Lower leg skin (tissue), 4 donors: ENCODE measurements around the gene ANO10. TPM values are rescaled to one million over a fixed set of nuclear protein-coding genes. Genes with fewer than 3 reads are reported as not detected.

Experiments
- DNase-seq, 2 donors: peaks; one replicate each; pipeline ENCODE4 v3.0.0-alpha.2; 2019; ENCODE audit warnings: low spot score in 2 of 2
- H3K4me3 ChIP-seq: fragments of 200-600 bp; sonication (generic); 2 replicates; pipeline ENCODE4 v1.5.1; 2017; ENCODE audit warnings: mild to moderate bottlenecking, low read depth; ENCODE audit not compliant: poor library complexity, severe bottlenecking
- POLR2A ChIP-seq, 2 donors: fragments of 450-650 bp; IDR thresholded peaks; one replicate each; pipeline ENCODE4 v1.6.1; 2016 to 2017; ENCODE audit warnings: antibody characterized with exemption in 2 of 2, mild to moderate bottlenecking in 1 of 2, moderate library complexity in 1 of 2
- WGBS, 2 donors: methylation state at CpG; one replicate each; pipeline ENCODE4 v1.1.5; 2018; 5-methylcytosine and 5-hydroxymethylcytosine counted together
- intact Hi-C: fragments of 100-400 bp; cut with DNase I; formaldehyde crosslinking; loops from one replicate; pipeline ENCODE4 v1.15.0; 2023; ENCODE audit warnings: low total_unique reads
- total RNA-seq, 4 donors: library from RNA; depleted of rRNA; stranded (reverse); fragments of >200 nt; gene quantifications; one replicate each; pipeline ENCODE4 v1.1.0, GENCODE V29; 2016
- TF ChIP-seq, protein P1 (sequence below), 3 donors: fragments of 450-650 bp; IDR thresholded peaks; one replicate each; pipeline ENCODE4 v1.5.1; 2016; ENCODE audit warnings: antibody characterized with exemption in 3 of 3, mild to moderate bottlenecking in 3 of 3, moderate library complexity in 2 of 3

Gene ANO10
- total RNA-seq, 4 donors from 2014 or later: 31.6 to 41.5 (median 37.5) TPM

DNA sequence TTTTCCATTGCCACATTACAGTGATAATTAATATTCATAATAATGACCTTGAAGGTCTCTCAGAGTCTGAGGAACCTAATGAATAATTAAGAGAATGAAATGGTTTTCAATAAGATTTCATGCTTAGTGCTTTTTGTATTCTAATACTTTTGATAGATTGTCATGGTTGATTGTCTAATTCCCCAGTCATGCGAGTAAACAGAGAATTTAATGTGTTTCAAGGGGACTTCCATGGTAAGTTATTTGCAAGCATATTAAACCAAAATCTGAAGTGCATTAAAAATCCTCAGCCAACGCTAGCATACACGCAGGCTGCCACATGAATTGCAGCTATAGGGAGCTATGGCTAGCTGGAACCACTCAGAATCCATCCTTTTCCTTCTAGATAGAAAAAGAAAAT is 18.9 kb upstream of the ANO10 start:
- no peak overlapping the region for H3K4me3 ChIP-seq
- WGBS, 2 donors: 75 to 80% methylated on average over 3 of the region's 3 CpGs
- TF ChIP-seq, protein P1, sequence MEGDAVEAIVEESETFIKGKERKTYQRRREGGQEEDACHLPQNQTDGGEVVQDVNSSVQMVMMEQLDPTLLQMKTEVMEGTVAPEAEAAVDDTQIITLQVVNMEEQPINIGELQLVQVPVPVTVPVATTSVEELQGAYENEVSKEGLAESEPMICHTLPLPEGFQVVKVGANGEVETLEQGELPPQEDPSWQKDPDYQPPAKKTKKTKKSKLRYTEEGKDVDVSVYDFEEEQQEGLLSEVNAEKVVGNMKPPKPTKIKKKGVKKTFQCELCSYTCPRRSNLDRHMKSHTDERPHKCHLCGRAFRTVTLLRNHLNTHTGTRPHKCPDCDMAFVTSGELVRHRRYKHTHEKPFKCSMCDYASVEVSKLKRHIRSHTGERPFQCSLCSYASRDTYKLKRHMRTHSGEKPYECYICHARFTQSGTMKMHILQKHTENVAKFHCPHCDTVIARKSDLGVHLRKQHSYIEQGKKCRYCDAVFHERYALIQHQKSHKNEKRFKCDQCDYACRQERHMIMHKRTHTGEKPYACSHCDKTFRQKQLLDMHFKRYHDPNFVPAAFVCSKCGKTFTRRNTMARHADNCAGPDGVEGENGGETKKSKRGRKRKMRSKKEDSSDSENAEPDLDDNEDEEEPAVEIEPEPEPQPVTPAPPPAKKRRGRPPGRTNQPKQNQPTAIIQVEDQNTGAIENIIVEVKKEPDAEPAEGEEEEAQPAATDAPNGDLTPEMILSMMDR (IDR thresholded peaks at IDR 0.05): no peak
- no peak for TF ChIP-seq POLR2A (IDR thresholded peaks at IDR 0.05)
- DNase-seq: no peak
- intact Hi-C loops: no loop called here

DNA sequence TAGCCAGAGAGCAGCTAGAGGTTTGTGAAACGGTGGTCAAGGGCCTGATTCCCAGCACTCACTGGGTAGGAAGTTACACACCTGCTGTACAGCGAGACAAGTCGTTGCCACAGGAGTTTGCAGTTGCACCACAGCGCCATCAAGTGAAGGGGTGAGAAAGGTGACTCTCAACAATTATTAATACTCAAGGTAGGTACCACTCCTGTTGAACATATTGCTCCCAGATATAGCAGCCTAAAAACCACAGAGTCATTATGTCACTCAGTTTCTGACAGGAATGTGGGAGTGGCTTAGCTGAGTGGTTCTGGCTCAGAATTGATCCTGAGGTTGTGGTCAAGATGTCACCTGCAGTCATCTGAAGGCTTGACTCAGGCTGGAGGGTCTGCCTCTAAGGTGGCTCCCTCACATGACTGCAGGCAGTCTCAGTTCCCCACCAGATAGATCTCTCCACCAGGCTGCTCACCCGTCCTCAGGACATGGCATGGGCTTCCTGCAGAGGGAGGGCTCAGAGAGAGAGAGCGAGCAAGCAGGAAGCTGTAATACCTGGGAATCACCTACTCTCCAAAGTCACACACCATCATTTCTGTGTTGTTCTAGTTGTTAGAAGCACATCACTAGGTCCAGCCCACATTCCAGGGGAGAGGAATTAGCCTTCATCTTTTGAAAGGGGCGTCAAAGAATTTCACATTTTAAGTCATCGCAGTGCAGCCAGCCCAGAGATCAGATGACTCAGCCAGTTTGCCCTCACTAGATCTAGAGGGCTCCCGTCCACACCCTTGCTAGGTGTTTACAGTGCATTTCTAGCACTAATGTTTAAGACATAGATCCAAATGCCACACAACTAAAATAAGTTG is 17.0 kb upstream of the ANO10 start:
- 41 to 50% methylated on average over 9 of the region's 9 CpGs for WGBS, 2 donors
- TF ChIP-seq POLR2A (IDR thresholded peaks at IDR 0.05): no peak
- TF ChIP-seq, protein P1 (IDR thresholded peaks at IDR 0.05): no peak
- intact Hi-C loops: loop anchor here (10.0 kb wide), 1 partner anchor 484 kb away; no protein-coding TSS in a partner anchor
- no peak overlapping the region for H3K4me3 ChIP-seq
- no peak for DNase-seq

DNA sequence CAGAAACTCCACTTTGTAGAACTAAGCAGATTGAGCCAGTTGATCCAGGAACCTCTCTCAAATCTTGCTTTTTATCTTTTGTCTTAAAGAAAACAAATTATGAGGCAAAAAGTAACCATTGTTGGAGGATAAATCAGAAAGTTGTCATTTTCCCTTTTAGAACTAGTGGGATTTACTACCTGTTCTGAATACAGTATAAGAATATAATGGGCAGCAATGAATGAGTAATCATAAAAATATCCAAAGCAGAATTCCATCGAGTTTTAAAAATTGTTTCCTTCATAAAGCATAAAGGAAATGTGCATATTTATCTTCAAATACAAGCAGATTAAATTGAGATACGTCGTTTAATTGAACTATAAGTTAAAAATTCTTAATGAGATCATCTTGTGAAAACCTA is 15.9 kb upstream of the ANO10 start:
- DNase-seq: no peak
- 69 to 70% methylated on average over 3 of the region's 3 CpGs for WGBS, 2 donors
- TF ChIP-seq POLR2A (IDR thresholded peaks at IDR 0.05): no peak
- TF ChIP-seq, protein P1 (IDR thresholded peaks at IDR 0.05): no peak
- no peak overlapping the region for H3K4me3 ChIP-seq
- intact Hi-C loops: loop anchor here (10.0 kb wide), 1 partner anchor 483 kb away; no protein-coding TSS in a partner anchor

DNA sequence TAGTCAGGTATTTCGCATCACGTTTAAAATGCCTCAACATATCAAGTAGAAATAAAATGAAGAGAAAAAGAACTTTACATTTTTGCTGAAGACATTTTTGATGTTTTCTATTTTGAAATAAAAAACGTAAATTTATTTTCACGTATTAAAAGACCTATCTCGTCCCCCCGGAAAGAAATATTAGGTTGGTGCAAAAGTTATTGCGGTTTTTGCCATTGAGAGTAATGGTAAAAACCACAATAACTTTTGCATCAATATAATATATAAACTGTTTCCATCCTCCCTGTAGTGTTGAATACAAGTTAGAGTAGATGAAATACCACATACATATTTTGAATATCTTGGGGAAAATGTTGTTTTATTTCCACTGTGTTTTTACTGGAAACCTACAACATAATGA is 11.2 kb upstream of the ANO10 start:
- TF ChIP-seq, protein P1 (IDR thresholded peaks at IDR 0.05): no peak
- TF ChIP-seq POLR2A (IDR thresholded peaks at IDR 0.05): no peak
- H3K4me3 ChIP-seq: no peak overlapping the region
- 80 to 86% methylated on average over 7 of the region's 7 CpGs for WGBS, 2 donors
- intact Hi-C loops: loop anchor here (10.0 kb wide), 1 partner anchor 478 kb away; no protein-coding TSS in a partner anchor
- DNase-seq: no peak

DNA sequence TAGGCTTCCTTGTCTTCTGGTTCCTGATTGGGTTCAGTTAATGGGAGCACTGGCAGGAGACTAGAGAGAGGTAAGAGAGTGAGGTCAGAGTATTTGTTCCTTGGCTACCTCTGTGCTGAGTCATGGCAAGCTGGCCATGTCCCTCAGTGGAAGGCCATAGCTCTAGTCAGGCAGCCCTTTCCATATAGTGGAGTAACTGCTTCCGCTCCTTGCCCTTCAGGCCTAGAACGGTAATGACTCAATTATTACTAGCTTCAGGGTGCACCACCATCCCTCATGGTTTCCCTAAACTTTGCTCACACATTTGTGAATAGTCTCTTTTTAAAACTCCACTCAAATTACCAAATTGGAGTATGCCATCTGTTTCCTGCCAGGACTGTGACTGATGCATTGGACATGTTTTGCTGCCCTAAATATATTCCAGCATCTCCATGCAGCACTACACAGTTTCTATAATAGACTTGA is 10.5 kb upstream of the ANO10 start:
- no peak for DNase-seq
- no peak overlapping the region for H3K4me3 ChIP-seq
- TF ChIP-seq POLR2A (IDR thresholded peaks at IDR 0.05): no peak
- TF ChIP-seq, protein P1 (IDR thresholded peaks at IDR 0.05): no peak
- intact Hi-C loops: loop anchor here (10.0 kb wide), 1 partner anchor 478 kb away; no protein-coding TSS in a partner anchor
- WGBS, 2 donors: 82 to 87% methylated on average over 2 of the region's 2 CpGs
